HG02610 (cell line): ENCODE data around the gene ABCF1.
"Not testable (repeated sequence)": the region's sequence is repeated elsewhere in the genome, so short reads cannot be mapped to it uniquely, and the experiment has no call there.

Experiments used
- ATAC-seq: cut with Tn5 transposase; IDR thresholded peaks from one replicate; pipeline ENCODE4 v1.9.1; 2021; ENCODE audit warnings: mild to moderate bottlenecking, moderate library complexity; ENCODE audit not compliant: unreplicated experiment

Gene ABCF1

GRCh38 chr6:30571075-30571761, at the start of gene ABCF1:
Gene ABCF1 (plus strand): TSS chr6:30571442. CDS start chr6:30571488, 46 bp downstream.
- ATAC-seq = peak; percentile 87

- not testable (repeated sequence) for ATAC-seq
These were observed 49.3 kb upstream of the ABCF1 start for GRCh38 chr6:30521952-30522351.

GRCh38 chr6:30526444-30526843, 44.8 kb upstream of the ABCF1 start:
- not testable (repeated sequence) for ATAC-seq

GRCh38 chr6:30529349-30529875, 41.8 kb upstream of the ABCF1 start:
- peak; percentile 44 for ATAC-seq

GRCh38 chr6:30530014-30530413, 41.2 kb upstream of the ABCF1 start:
- ATAC-seq = no peak

GRCh38 chr6:30533460-30534294, 37.6 kb upstream of the ABCF1 start:
- no peak for ATAC-seq

- ATAC-seq = no peak
These were observed 33.3 kb upstream of the ABCF1 start for GRCh38 chr6:30537931-30538330.

- ATAC-seq = no peak
These were observed 29.5 kb upstream of the ABCF1 start for GRCh38 chr6:30541515-30542403.

GRCh38 chr6:30542404-30542725, 28.9 kb upstream of the ABCF1 start:
- ATAC-seq = no peak

GRCh38 chr6:30542915-30543314, 28.3 kb upstream of the ABCF1 start:
- no peak for ATAC-seq

GRCh38 chr6:30543821-30544220, 27.4 kb upstream of the ABCF1 start:
- ATAC-seq = no peak

- no peak for ATAC-seq
These were observed 26.5 kb upstream of the ABCF1 start for GRCh38 chr6:30544666-30545272.

- no peak for ATAC-seq
These were observed 23.8 kb upstream of the ABCF1 start for GRCh38 chr6:30547454-30547853.

GRCh38 chr6:30548375-30548774, 22.9 kb upstream of the ABCF1 start:
- ATAC-seq = no peak

GRCh38 chr6:30554404-30554803, 16.8 kb upstream of the ABCF1 start:
- ATAC-seq = no peak

- ATAC-seq = no peak
These were observed 16.1 kb upstream of the ABCF1 start for GRCh38 chr6:30554962-30555815.

- ATAC-seq = peak; percentile 1
These were observed 15.5 kb upstream of the ABCF1 start for GRCh38 chr6:30555816-30556065.

- ATAC-seq = peak; percentile 76
These were observed 15.0 kb upstream of the ABCF1 start, which contains the start of gene GNL1 for GRCh38 chr6:30556066-30556905. Gene GNL1 (minus strand): TSS chr6:30556489. CDS start chr6:30556203, 286 bp downstream.
